Neuronal stem cell (in vitro differentiated cells): Measurements from ENCODE around the gene SMAD3.

Experiments
- DNase-seq: peaks from one replicate; pipeline ENCODE4 v3.0.0-alpha.2; 2013; ENCODE audit warnings: low spot score
- H2AFZ ChIP-seq: one replicate; pipeline ENCODE4 v1.6.1; 2013; ENCODE audit warnings: mild to moderate bottlenecking, low read length, inconsistent platforms
- H2AK5ac ChIP-seq: 2 replicates; pipeline ENCODE4 v1.6.1; 2013; ENCODE audit warnings: low read depth, mild to moderate bottlenecking, inconsistent platforms, low read length, moderate library complexity, mixed read lengths
- H2BK120ac ChIP-seq: 2 replicates; pipeline ENCODE4 v1.6.1; 2013; ENCODE audit warnings: low read depth, mild to moderate bottlenecking, inconsistent platforms, low read length, moderate library complexity, mixed read lengths
- H2BK12ac ChIP-seq: one replicate; pipeline ENCODE4 v1.6.1; 2013; ENCODE audit warnings: low read length, inconsistent platforms
- H2BK15ac ChIP-seq: 2 replicates; pipeline ENCODE4 v1.6.1; 2013; ENCODE audit warnings: mild to moderate bottlenecking, low read length, inconsistent platforms, mixed read lengths
- H2BK5ac ChIP-seq: one replicate; pipeline ENCODE4 v1.6.1; 2013; ENCODE audit warnings: inconsistent platforms, mild to moderate bottlenecking, low read length, moderate library complexity
- H3K14ac ChIP-seq: one replicate; pipeline ENCODE4 v1.6.1; 2013; ENCODE audit warnings: low read length, inconsistent platforms
- H3K18ac ChIP-seq: 2 replicates; pipeline ENCODE4 v1.6.1; 2013; ENCODE audit warnings: low read length, inconsistent platforms
- H3K23ac ChIP-seq: 2 replicates; pipeline ENCODE4 v1.6.1; 2013; ENCODE audit warnings: low read depth, mild to moderate bottlenecking, mixed read lengths, low read length, inconsistent platforms; ENCODE audit not compliant: poor library complexity
- H3K27ac ChIP-seq: replicated peaks from 3 replicates; pipeline ENCODE4 v1.5.1; 2013; ENCODE audit warnings: low read length, inconsistent platforms
- H3K27me3 ChIP-seq, 3 experiments: 2 replicates each; pipeline ENCODE4 v1.6.1; 2013; ENCODE audit warnings: low read length in 3 of 3, mild to moderate bottlenecking in 2 of 3, inconsistent platforms in 1 of 3, low read depth in 1 of 3, mixed read lengths in 1 of 3, moderate library complexity in 1 of 3; ENCODE audit not compliant: control insufficient read depth in 3 of 3, insufficient read depth in 3 of 3
- H3K36me3 ChIP-seq, 2 donors: replicated peaks in 1 of 2; 2 replicates each; pipeline ENCODE4 v1.6.1; 2013; ENCODE audit warnings: low read length in 2 of 2; ENCODE audit not compliant: control insufficient read depth in 2 of 2, insufficient read depth in 2 of 2
- H3K4ac ChIP-seq: 2 replicates; pipeline ENCODE4 v1.6.1; 2013; ENCODE audit warnings: inconsistent platforms, mild to moderate bottlenecking, low read length, moderate library complexity
- H3K4me1 ChIP-seq, 2 donors: 1 replicate in 1 of 2; 2 replicates in 1 of 2; pipeline ENCODE4 v1.6.1; 2013; ENCODE audit warnings: low read length in 2 of 2, low read depth in 1 of 2; ENCODE audit not compliant: control insufficient read depth in 2 of 2, insufficient read depth in 1 of 2
- H3K4me2 ChIP-seq: one replicate; pipeline ENCODE4 v1.6.1; 2013; ENCODE audit warnings: mild to moderate bottlenecking, low read length, inconsistent platforms; ENCODE audit not compliant: insufficient read depth, poor library complexity, severe bottlenecking
- H3K4me3 ChIP-seq, 2 donors: 2 replicates each; pipeline ENCODE4 v1.5.1; 2013; ENCODE audit warnings: low read length in 2 of 2, mild to moderate bottlenecking in 2 of 2, inconsistent platforms in 1 of 2, moderate library complexity in 1 of 2
- H3K79me1 ChIP-seq: one replicate; pipeline ENCODE4 v1.6.1; 2013; ENCODE audit warnings: low read depth, mild to moderate bottlenecking, inconsistent platforms, low read length, moderate library complexity
- H3K9ac ChIP-seq: one replicate; pipeline ENCODE4 v1.6.1; 2013; ENCODE audit warnings: mild to moderate bottlenecking, low read depth, low read length, inconsistent platforms; ENCODE audit not compliant: poor library complexity
- H3K9me3 ChIP-seq, 2 donors: replicated peaks in 1 of 2; 2 replicates each; pipeline versions ENCODE3 to v1.6.1; 2013; ENCODE audit warnings: low read length in 2 of 2, mild to moderate bottlenecking in 2 of 2, inconsistent platforms in 1 of 2, low read depth in 1 of 2, mixed read lengths in 1 of 2, moderate library complexity in 1 of 2; ENCODE audit not compliant: control insufficient read depth in 2 of 2, insufficient read depth in 1 of 2
- H4K8ac ChIP-seq: one replicate; pipeline ENCODE4 v1.6.1; 2013; ENCODE audit warnings: low read depth, mild to moderate bottlenecking, inconsistent platforms, low read length, moderate library complexity
- H4K91ac ChIP-seq: one replicate; pipeline ENCODE4 v1.6.1; 2013; ENCODE audit warnings: low read length, low read depth, mild to moderate bottlenecking, inconsistent platforms; ENCODE audit not compliant: poor library complexity
- WGBS, 2 donors: extraction: QIAGEN DNeasy Blood & Tissue Kit; methylation state at CpG; one replicate each; pipeline ENCODE4 v1.1.7; 2013; ENCODE audit warnings: missing lambda C conversion rate in 2 of 2, mixed read lengths in 1 of 2; ENCODE audit not compliant: insufficient read length in 2 of 2, insufficient replicate concordance in 1 of 2; ENCODE audit errors: extremely low coverage in 2 of 2; 5-methylcytosine and 5-hydroxymethylcytosine counted together

The SMAD3 gene

GRCh38 chr15:67047149-67047661 is 18.2 kb upstream of the SMAD3 start:
- Histone ChIP-seq H3K4me3 (no peak overlapping the region), H3K23ac (no peak overlapping the region), H4K8ac (no peak overlapping the region), H3K18ac (no peak overlapping the region), H3K14ac (no peak overlapping the region), H3K4ac (no peak overlapping the region), H3K4me1 (peaks cover 9 to 18% of the 10 kb centered on the region in 2 donors), H3K27ac (no peak overlapping the region), H3K9me3 (no peaks in the 10 kb centered on the region), H3K79me1 (no peaks in the 10 kb centered on the region), H2AK5ac (no peak overlapping the region), H3K36me3 (no peaks in the 10 kb centered on the region), H3K9ac (no peak overlapping the region), H3K4me2 (no peak overlapping the region), H2BK15ac (no peak overlapping the region), H2BK5ac (no peak overlapping the region), H2AFZ (no peak overlapping the region), H2BK120ac (no peak overlapping the region), H2BK12ac (no peak overlapping the region), H3K27me3 (no peaks in the 10 kb centered on the region), H4K91ac (no peak overlapping the region)
- DNase-seq, result no peak
- WGBS, 2 donors, result no CpG with 5 or more reads among the region's 1 CpG

GRCh38 chr15:67048281-67049279 is 16.8 kb upstream of the SMAD3 start:
- no peaks in the 10 kb centered on the region for H3K27me3 ChIP-seq

GRCh38 chr15:67049351-67050044 is 15.9 kb upstream of the SMAD3 start:
- Histone ChIP-seq H3K36me3 (no peaks in the 10 kb centered on the region), H2BK12ac (no peak overlapping the region), H3K9ac (no peak overlapping the region), H3K4me3 (no peak overlapping the region), H2BK5ac (no peak overlapping the region), H3K4me2 (no peak overlapping the region), H3K9me3 (no peaks in the 10 kb centered on the region), H3K79me1 (no peaks in the 10 kb centered on the region), H3K4ac (no peak overlapping the region), H2BK15ac (no peak overlapping the region), H3K27ac (no peak overlapping the region), H4K8ac (no peak overlapping the region), H2AK5ac (no peak overlapping the region), H3K4me1 (peaks cover 1 to 8% of the 10 kb centered on the region in 2 donors), H2BK120ac (no peak overlapping the region), H3K23ac (no peak overlapping the region), H3K27me3 (no peaks in the 10 kb centered on the region), H3K18ac (no peak overlapping the region), H2AFZ (peak overlapping the region; percentile 20), H4K91ac (no peak overlapping the region), H3K14ac (no peak overlapping the region)
- no peak for DNase-seq
- no CpG with 5 or more reads among the region's 6 CpGs for WGBS, 2 donors

More at GRCh38 chr15:67048281-67049279, 16.8 kb upstream of the SMAD3 start:
- Histone ChIP-seq H2BK15ac (no peak overlapping the region), H3K4me3 (no peak overlapping the region), H2AFZ (peak overlapping the region; percentile 9), H3K9ac (no peak overlapping the region), H3K4me2 (no peak overlapping the region), H3K79me1 (no peaks in the 10 kb centered on the region), H3K18ac (no peak overlapping the region), H2BK5ac (no peak overlapping the region), H4K91ac (no peak overlapping the region), H2BK120ac (no peak overlapping the region), H3K9me3 (no peaks in the 10 kb centered on the region), H2AK5ac (no peak overlapping the region), H4K8ac (no peak overlapping the region), H3K23ac (no peak overlapping the region), H2BK12ac (no peak overlapping the region), H3K4ac (no peak overlapping the region), H3K14ac (no peak overlapping the region), H3K27ac (no peak overlapping the region), H3K36me3 (no peaks in the 10 kb centered on the region), H3K4me1 (peaks cover 7 to 13% of the 10 kb centered on the region in 2 donors)
- whole genome bisulfite sequencing, 2 donors, result no CpG with 5 or more reads among the region's 9 CpGs
- no peak for DNase-seq

- H3K27ac ChIP-seq, result no peak overlapping the region
- no peak overlapping the region for H2BK12ac ChIP-seq
Observed at GRCh38 chr15:67050062-67050461, 15.3 kb upstream of the SMAD3 start.

More at GRCh38 chr15:67050062-67050461, 15.3 kb upstream of the SMAD3 start:
- Histone ChIP-seq H3K79me1 (no peaks in the 10 kb centered on the region), H3K4me3 (no peak overlapping the region), H2BK5ac (no peak overlapping the region), H2AK5ac (no peak overlapping the region), H3K36me3 (no peaks in the 10 kb centered on the region), H3K14ac (no peak overlapping the region), H2AFZ (peak overlapping the region; percentile 20), H3K27me3 (no peaks in the 10 kb centered on the region), H3K23ac (no peak overlapping the region), H3K18ac (no peak overlapping the region), H2BK15ac (no peak overlapping the region), H3K4me1 (peaks cover 0 to 7% of the 10 kb centered on the region in 2 donors), H3K9ac (no peak overlapping the region), H4K91ac (no peak overlapping the region), H3K9me3 (no peaks in the 10 kb centered on the region), H4K8ac (no peak overlapping the region), H3K4me2 (no peak overlapping the region), H3K4ac (no peak overlapping the region), H2BK120ac (no peak overlapping the region)
- no CpG with 5 or more reads among the region's 3 CpGs for WGBS, 2 donors
- no peak for DNase-seq
